HG02885 (cell line): ENCODE measurements around the gene POLK.
"Not testable (repeated sequence)": the region's sequence is repeated elsewhere in the genome, so short reads cannot be mapped to it uniquely, and the experiment has no call there.

Source experiments
- ATAC-seq: cut with Tn5 transposase; IDR thresholded peaks from one replicate; pipeline ENCODE4 v1.9.1; 2021; ENCODE audit warnings: mild to moderate bottlenecking; ENCODE audit not compliant: unreplicated experiment, poor library complexity

Gene POLK

GRCh38 chr5:75511435-75512382, at the start of gene POLK, which contains the start of gene CERT1:
TSS of gene POLK (plus strand) at chr5:75511891.
TSS of gene CERT1 (minus strand) at chr5:75511629. CDS start at chr5:75511207, 422 bp downstream.
- peak; percentile 86 for ATAC-seq

- ATAC-seq, result no peak
Measured at GRCh38 chr5:75463726-75464125, 48.0 kb upstream of the POLK start.

GRCh38 chr5:75465480-75465879, 46.2 kb upstream of the POLK start:
- no peak for ATAC-seq

DNA sequence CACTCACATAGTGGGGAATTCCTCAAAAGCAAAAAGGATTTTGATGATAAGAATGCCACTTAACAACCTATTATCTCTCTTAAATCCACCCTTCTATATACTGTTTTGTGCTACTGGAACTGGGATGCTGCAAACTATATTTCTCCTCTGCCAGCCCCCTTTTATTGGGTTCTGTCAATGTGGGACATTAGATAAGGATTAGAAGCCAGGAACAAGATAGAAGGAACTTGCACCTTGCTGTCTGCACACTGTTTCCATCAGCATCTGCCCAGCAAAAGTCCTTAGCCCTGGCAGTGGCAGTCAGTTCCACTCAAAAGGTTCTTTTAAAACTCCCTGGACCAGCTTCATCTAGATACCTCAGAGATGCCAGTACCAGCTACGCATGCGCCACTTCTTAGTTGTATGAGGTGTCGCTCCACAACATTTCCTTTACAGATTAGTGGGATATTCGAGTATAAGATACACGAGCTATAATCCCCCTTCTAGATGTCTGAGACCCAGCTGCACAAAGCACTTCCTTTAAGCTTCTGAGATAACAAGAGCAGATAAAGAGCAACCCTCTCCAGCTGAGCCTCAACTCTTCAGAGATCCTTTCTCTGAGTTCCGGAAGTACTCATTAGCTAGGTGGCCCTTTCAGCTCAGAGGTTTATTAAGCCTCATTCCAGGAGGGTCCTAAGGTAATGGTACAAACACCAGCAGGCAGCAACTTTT, 45.5 kb upstream of the POLK start:
- no peak for ATAC-seq

DNA sequence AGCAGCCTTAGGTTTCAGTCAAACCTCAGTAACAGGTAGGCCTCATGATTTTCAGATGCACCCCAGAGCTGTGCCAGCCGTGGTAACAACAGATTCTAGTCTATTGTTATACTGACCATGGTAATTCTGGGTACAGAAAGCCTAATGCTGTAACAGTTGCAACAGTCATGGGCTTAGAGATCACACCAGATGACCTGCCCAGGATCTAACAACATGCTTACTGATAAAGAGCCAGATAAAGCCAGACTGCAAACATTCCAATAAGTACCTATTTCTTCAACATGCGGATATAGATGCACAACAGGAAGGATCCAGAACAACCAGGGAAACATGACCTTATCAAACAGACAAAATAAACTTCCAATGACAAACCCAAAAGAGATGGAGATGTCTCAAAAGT, 43.1 kb upstream of the POLK start:
- no peak for ATAC-seq

GRCh38 chr5:75469017-75469416, 42.7 kb upstream of the POLK start:
- no peak for ATAC-seq

- no peak for ATAC-seq
Measured at GRCh38 chr5:75471193-75471592, 40.5 kb upstream of the POLK start.

- ATAC-seq, result no peak
Measured at GRCh38 chr5:75472973-75473372, 38.7 kb upstream of the POLK start.

DNA sequence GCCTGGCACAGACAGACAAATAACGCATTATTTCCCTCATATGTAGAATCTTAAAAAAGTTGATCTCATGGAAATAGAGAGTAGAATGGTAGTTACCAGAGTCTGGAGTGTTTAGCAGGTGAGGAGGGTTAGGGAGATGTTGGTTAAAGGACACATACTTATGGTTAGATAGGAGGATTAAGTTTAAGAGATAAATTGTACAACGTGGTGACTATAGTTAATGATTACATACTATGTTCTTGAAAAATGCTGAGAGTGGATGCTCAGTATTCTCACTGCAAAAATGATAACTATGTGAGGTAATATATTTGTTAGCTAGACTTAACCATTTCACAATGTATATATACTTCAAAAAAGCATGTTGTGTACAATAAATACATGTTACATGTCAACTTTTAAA, 38.2 kb upstream of the POLK start:
- ATAC-seq, result no peak

DNA sequence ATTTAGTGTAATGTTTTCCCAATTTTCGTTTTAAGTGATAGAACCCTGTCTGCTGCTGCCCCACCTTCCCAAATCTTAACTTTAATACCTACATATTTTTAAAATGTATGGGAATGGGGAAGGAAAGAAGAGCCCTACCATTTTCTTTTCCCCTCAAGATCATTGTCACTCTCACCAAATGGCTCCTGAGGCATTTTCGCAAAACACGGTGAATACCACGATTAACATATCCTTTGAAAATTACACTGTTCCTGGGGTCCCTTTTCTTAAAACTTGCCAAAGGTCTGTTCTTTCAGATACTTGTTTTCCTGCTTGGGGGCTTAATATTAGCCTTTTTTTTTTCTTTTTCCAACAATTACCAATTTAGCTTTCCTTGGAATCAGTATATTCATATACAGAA, 36.3 kb upstream of the POLK start:
- no peak for ATAC-seq

- no peak for ATAC-seq
Measured at GRCh38 chr5:75481024-75481423, 30.7 kb upstream of the POLK start.

DNA sequence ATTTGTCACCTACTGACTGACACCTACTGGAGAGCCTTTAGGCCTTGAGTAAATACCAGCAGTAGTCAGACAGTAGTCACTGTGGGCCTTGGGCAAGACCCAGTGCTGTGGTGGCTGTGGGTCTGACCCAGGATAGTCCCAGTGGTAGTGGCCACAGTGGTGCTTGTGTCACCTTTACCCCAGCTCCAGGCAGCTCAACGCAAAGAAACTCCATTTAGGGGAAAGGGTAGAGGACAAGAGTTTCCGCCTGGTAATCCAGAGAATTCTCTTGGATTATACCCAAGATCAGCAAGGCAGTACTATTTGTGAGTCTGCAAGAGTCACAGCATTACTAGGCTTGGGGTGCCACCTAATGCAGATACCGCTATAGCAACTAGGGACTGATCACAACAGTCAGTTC, 29.2 kb upstream of the POLK start:
- no peak for ATAC-seq

DNA sequence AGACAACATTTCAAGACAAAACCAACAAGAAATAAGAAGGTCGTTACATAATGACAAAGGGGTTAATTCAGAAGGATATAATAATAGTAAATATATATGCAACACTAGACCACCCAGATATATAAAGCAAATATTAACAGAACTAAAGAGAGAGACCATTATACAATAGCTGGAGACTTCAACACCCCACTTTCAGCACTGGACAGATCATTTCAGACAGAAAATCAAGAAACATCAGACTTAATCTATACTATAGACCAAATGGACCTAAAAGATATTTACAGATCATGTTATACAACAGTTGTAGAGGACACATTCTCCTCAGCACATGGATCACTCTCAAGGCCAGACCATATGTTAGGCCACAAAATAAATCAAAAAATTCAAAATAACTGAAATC, 27.1 kb upstream of the POLK start:
- no peak for ATAC-seq

- ATAC-seq, result not testable (repeated sequence)
Measured at GRCh38 chr5:75489847-75490246, 21.8 kb upstream of the POLK start.

DNA sequence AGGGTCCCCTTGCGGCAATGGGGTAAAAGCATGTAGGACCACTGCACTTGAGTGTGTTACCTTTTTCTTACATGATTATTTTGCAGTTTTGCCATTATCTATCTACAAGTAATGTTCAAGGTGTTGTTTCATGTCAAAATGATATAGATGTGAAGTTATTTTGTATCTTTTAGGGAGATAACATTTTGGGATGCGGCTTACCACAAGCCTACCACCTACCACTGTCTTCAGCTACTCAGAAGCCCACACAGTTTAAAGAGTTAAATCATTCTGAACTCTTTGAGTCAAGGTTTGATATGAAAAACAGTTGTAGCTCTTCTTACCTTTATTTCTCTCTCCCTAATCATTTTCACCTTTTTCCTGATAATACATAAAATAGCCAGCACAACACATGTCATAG, 20.1 kb upstream of the POLK start:
- ATAC-seq, result no peak

- ATAC-seq, result no peak
Measured at GRCh38 chr5:75496026-75496425, 15.7 kb upstream of the POLK start.

DNA sequence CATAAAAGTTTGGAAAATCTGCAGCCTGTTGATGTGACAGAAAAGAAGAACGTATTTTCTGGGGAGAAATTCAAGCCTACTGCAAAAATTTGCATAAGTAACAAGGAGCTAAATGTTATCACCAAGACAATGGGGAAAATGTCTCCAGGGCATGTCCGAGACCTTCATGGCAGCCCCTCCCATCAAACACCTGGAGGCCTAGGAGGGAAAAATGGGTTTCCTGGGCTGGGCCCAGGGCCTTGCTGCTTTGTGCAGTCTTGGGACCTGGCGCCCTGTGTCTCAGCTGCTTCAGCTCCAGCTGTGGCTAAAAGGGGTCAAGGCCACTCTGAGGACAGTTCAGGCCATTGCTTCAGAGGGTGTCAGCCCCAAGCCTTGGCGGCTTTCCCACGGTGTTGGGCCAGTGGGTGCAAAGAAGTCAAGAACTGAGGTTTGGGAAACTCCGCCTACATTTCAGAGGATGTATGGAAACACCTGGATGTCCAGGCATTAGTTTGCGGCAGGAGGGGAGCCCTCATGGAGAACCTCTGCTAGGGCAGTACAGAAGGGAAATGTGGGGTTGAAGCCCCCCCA, 13.4 kb upstream of the POLK start:
- ATAC-seq, result no peak

- not testable (repeated sequence) for ATAC-seq
Measured at GRCh38 chr5:75498875-75499274, 12.8 kb upstream of the POLK start.

DNA sequence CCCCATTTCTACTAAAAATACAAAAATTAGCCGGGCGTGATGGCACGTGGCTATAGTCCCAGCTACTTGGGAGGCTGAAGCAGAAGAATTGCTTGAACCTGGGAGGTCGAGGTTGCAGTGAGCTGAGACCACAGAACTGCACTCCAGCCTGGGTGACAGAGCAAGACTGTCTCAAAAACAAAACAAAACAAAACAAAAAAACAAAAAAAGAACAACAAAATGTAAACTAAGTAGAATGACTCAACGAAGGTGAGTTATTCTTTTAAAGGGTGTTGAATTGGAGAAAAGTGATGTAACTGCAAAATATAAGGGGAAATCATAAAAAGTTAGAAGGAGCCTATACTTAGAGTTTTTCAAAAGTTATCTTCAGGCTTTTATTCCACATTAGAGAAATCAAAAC, 6.6 kb upstream of the POLK start:
- ATAC-seq, result not testable (repeated sequence)

DNA sequence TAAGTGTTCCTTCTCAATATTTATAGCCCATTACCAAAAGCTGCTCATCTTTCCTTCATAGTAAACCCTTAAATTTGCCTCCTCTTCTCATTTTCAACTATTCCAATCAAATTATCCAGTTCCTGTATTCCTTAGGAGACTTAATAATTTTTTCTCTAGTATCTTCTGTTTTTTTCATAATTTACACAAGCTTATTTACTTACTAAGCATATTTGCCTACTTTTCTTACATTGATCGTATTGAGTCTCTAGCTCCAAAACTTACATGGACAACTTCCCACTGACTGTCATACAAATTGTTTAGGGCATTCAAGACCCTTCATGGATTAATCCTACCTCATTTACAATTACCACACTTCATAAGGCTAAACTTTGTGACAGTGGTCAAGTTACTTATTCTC, 3.9 kb upstream of the POLK start:
- no peak for ATAC-seq

GRCh38 chr5:75509546-75509945, 2.1 kb upstream of the POLK start:
- no peak for ATAC-seq
